Left forelimb (tissue), 1 donor: ENCODE measurements around the gene AHSP.
A peak's percentile ranks its signal among the peaks of the same experiment; 100 is the strongest.
"Not testable (repeated sequence)": the region's sequence is repeated elsewhere in the genome, so short reads cannot be mapped to it uniquely, and the experiment has no call there.

Source experiments
- DNase-seq: peaks from one replicate; pipeline ENCODE4 v3.0.0-alpha.2; 2018; ENCODE audit warnings: low spot score

The AHSP gene

DNA sequence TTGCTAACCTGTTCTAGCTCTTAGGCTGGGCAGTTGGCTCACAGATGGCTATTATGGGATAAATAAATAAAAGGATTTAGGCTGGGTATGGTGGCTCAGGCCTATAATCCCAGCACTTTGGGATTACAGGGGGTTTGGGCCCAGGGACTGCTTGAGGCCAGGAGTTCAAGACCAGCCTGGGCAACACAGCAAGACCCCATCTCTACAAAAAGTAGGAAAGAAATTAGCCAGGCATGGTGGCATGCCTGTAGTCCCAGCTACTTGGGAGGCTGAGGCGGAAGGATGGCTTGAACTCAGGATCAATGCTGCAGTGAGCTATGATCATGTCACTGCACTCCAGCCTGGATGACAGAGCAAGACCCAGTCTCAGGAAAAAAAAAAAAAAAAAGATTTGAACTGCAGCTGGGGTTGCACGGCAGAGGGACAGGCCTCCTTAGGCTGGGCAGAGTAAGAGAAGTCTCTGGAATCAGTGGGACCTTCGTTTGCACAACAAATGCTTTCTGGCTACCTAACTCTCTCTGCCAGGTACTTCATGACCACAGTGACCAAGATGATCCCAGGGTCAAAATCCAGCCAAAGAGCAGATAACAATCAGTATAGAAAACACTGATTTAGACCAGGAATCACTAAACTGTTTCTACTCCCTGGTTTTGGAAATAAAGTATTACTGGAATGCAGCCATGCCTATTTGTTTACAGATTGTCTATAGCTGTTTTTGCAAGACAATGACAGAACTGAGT is 26.3 kb upstream of the AHSP start:
- DNase-seq: no peak

DNA sequence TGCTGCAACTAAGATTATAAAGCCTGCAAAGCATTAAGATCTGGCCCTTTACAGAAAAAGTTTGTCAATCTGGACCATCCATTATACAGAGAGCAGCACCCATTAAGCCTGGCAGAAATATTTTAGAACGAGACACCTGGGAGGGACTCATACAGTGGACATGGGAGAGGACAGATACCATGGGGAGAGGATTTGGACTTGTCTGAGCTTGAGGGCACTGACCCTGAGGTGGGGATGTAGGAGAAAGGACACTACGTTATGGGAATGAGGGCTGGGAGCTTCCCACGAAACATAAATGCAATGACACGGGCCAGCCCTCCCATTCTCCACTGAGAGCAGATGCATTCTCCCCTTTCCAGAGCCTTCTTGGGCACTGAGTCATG is 25.7 kb upstream of the AHSP start:
- no peak for DNase-seq

DNA sequence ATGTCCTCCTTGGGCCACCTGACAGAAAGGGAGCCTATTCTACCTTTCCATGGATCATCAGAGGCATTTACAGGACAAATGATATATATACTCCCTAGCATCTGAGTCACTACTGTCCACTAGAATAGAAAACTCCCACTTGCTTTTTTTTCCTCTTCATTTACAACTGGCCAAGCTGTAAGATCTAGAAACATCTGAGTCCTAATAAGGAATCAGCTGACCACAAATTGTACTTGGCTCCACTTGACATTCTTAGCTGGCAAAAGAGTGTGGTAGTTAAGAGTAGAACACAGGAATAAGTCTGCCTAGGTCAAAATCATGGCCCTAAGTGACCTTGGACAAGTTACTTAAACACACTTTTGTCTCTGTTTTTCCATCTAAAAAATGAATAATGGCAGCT is 24.7 kb upstream of the AHSP start:
- DNase-seq: no peak

DNA sequence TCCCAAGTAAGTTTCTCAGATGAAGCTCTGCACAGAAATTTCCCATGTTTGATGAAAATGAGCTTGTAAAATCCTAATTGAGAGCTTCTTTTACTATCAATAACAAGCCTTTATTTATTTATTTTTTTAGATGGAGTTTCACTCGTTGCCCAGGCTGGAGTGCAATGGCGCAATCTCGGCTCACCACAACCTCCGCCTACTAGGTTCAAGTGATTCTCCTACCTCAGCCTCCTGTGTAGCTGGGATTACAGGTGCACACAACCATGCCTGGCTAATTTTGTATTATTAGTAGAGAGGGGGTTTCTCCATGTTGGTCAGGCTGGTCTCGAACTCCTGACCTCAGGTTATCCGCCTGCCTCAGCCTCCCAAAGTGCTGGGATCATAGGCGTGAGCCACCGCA is 24.1 kb upstream of the AHSP start:
- not testable (repeated sequence) for DNase-seq

DNA sequence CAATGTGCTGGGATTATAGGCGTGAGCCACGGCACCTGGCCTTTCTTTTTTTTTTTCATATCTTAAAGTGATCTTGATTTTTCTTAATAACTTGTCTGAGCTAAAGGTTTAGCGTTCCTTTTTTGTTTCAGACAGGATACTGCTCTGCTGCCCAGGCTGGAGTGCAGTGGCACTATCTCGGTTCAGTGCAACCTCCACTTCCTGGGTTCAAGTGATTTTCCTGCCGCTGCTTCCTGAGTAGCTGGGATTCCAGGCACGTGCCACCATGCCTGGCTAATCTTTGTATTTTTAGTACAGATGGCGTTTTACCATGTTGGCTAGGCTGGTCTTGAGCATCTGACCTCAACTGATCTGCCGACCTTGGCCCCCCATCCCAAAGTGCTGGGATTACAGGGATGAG is 23.5 kb upstream of the AHSP start:
- no peak for DNase-seq

DNA sequence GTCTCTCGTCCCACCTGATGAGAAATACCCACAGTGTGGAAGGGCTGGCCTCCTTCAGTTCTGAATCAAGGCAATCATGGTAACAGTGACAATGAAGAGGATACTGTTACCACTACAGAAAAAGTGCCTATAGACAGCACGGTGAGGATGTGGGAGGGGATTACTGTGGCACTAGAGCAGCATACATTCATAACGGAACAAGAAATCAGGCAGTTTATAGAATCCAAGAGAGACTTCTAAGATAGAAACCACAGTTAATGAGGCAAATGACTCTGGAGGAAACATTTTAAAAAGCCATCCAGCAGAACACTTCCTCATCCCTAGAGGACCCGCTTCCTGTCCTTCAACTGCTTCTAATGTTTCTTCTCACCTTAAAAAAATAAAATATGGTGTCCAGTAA is 22.2 kb upstream of the AHSP start:
- no peak for DNase-seq

DNA sequence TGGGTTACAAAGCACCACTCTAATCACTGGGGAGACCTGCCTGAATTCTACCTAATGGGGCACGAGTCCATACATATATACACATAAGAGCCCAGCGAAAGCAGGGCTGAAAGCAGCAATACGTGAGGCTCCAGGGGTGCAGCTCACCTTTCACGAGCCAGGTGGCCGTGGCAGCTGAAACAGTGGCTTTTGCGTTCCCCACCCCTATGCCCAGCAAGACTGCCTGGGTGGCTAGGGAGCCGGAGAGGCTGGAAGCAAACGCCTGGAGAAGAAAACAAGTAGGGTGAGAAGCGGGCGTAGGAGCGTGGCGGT is 20.1 kb upstream of the AHSP start:
- no peak for DNase-seq

DNA sequence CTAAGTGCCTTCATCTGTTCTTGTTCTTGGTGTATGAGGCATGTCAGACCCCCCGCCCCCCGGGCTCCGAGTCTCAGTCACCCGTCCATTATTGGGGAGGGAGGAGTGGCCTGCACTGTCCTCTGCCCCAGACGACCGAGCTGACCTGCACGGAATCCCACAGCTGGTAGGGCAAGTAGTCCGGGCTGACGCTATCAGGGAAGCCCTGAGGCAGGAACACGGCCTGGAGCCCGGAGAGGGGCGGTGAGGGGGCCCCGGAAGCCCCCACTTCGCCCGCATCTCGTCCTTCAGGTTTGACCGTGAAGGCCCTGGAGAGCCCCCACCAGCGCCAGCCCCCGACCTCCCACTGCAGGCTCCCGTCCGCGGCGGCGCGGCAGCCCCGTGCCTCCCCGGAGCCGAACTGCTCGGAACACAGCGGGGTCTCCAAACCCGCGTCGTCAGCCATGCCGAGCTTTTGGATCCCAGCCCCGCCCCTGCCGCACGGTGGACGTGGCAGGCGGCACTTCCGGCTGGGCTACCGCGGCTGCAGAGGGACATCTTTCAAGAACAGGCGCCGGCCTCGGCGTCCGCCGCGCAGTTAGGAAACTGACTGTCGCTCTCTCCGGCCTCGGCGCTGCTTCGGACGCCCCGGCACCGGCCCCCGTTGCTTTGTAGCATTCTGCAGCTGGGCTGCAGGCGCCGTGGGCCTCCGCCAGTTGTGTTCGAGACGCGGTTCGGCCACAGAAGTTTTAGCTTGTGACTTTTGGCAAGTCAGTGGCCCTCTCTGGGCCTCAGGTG is 19.6 kb upstream of the AHSP start, which contains the start of gene RUSF1:
Gene RUSF1 (minus strand): TSS at position 463 of the 777 bp plus-strand sequence. CDS start 18 bp downstream, at position 445.
- peak; percentile 97 for DNase-seq

DNA sequence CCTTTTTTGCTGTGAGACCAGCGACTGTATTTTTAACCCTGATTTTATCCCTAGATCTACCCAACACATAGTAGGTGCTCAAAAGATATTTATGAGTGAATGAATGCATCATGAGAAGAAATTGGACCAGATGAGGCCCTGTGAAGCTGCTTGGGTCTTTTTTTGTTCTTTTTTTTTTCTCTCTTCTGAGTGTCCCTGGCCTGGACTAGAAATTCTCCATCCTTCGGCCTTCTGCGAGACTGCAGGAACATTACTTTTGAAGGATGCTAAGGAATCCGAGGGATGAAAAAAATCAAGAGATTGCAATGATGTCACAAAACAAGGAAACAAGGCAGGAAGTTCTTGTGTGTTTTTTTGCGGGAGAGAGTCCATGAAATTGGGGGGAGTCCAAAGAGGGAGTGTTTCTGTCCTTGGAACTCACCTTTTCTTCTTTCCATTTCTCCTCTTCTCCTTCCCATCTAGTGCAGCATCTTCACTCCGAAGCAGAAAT is 18.9 kb upstream of the AHSP start:
- no peak for DNase-seq

DNA sequence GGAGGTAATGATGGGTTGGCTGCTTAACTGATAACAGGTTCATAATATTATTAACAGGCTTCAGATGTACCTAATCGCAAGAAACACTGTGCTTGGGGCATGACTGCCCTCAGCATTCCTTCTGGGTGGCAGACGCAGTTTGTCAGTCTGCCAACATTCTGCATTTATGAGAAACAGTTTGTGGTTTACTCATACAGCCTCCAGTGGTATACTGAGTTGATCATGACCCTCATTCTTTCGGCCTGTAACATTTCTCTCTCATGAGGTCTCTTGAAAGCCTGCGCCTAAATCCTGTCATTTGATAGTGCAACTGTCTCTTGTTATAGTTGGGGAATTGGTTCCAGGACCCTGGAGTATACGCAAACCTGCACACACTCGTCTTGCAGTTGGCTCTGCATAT is 14.6 kb upstream of the AHSP start:
- no peak for DNase-seq

DNA sequence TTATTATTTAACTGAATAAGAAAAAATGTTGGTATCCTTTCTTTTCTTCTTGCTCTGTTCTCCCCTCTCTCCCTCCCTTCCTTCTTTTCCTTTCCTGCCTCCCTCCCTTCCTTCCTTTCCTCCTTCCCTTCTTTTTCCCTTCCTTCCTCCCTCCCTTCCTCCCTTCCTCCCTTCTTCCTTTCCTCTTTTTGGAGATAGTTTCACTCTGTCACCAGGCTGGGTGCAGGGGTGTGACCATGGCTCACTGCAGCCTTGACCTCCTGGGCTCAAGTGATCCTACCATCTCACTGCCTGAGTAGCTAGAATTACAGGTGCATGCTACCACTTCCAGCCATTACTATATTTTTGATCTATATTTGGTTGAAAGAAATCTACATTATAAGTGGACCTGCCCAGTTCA is 13.8 kb upstream of the AHSP start:
- no peak for DNase-seq

DNA sequence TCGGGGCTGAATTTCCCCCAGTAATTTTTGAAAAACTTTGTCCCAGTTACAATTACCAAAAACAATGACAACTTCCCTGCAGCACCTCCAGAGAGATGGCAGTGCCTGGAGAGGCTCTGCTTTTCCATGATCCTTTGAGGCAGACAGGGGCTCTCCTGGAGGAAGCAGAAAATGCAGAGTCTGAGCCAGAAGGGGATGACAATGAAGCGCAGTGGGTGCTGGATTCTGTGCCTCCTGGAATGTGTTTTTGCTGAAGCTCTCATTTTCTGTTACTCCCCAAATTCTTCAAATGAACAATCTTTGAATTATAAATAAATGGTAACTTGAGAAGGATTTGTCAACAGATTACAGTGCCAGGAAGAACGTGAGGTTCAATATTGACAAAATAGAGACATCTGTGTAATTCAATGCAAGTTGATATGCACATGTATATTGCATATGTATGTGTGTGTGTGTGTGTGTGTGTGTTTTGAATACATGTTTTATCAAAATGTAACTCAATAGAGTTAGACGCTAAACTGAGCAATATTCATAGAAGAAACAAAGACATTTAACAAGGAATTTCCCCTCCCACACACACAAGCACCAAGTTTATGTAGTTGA is 9.8 kb upstream of the AHSP start:
- no peak for DNase-seq

DNA sequence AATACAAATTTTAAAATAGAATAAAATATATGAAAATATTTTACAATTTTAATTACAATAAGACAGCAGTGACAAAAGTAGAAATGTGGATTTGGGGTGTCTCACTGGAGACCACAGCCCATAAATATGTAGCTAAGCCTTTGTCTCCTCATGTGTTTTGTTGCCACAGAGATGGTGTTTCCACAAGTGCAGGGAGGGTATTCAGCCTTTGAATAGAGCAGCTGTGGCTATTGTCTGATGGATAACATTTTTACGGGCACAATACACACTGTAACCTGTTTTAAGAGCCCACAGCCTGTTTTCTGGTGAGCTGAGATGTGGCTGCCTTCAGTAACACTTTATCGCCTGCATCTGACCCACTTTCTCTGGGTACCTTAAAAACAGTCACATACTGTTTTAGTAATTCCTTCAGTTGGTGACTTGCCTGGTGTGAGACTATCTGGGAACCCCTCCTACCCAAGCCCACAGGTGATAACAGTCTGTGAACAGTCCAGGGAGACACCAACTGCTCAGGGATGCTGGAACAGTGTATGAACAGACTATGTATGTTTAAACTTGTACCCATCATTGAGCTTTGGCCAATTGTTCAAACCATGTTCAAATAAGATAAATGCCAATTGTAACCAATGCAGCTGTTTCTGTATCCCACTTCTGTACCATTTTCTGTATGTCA is 7.8 kb upstream of the AHSP start:
- DNase-seq: no peak

DNA sequence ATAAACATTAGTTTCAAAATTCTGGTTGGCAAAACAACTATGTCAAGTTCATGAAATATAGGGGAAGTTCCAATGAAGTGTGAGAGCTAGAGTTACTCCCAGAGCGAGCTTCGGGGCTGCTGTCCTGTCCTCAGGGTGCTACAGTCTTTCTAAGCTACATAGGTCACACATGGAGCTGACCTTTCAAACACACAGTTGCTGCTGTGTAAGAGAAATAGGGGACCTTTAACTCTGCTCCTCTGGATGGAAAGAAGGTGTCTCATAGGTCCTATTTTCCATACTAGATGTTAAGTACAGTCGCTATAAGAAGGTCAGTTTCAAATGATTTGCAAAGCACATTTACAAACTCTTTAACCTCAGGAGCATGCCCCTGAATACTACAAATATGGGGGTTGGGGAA is 6.3 kb upstream of the AHSP start:
- no peak for DNase-seq

DNA sequence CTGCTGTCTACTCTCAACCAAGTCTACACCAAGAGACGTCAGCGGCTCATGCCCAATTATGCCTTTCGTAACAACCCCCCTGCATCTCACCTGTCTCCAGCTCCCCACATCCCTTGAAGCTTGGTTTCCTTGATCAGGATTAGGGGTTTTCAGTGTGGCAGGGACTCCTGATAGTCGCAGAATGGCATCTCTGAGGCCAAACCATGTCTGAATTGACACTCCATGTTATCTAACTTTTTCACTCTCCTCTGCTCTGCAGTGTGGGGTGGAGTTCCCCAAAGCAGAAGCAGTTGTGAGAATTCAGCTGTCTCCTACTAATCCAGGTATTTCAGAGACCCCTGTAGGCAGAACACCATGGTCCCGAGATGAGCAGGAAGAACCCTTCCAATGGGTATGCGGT is 5.6 kb upstream of the AHSP start:
- no peak for DNase-seq

DNA sequence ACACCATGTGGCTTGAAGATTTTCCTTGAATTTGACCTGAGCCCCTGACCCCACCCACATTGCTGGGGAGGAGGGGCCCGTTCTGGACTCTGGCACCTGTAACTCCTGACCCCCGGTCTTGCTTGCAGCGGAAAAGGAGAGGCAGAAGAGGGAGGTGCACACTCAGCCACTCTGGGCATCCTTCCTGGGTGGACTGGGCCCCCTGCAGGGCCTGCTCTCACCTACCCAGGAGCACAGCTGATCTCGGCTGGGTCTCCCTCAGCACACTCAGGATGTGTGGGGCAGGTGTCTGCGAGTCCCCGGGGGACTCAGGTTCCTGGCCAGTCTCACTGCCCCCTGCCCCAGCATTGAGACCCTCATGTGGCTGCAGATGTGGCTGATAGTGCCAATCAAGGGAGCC is 3.9 kb upstream of the AHSP start:
- DNase-seq: not testable (repeated sequence)

DNA sequence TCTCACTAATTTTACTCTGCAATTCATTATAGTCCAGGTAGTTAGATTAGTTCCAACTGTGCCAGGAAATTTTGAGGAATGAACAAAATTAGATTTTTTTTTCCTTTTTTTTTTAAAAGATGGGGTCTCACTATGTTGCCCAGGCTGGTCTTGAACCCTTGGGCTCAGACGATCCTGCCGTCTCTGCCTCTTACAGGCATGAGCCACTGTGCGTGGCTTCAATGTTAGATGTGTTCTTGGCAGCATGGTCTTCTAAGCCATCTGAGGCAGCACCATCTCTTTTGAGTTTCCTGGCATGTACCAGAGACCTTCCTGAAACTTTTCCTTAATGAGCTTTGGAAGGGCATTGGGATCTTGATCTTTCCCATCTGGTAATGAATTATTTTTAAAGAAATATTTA is 2.6 kb upstream of the AHSP start:
- no peak for DNase-seq

DNA sequence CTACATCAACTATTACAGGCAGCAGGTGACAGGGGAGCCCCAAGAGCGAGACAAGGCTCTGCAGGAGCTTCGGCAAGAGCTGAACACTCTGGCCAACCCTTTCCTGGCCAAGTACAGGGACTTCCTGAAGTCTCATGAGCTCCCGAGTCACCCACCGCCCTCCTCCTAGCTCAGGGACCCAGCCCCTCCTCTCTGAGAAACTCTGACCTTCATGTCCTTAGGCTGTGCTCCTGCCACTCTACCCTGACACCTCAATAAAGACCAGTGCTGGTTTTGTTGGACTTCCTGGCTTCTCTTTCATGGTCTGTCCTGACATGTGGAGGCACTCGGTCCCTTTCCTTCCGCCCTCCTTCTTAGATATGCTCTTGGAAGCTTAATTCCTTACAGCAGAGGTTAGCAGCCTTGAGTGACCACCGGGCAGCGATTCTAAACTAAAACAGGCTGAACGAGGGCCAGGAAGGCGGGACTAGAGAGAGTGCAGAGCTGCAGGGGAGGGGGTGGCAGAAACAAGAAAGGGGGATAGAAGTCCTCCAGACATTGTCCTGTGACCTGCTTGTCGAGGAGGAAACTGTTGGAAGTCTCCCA is 915 bp downstream of the AHSP start:
- DNase-seq: no peak

DNA sequence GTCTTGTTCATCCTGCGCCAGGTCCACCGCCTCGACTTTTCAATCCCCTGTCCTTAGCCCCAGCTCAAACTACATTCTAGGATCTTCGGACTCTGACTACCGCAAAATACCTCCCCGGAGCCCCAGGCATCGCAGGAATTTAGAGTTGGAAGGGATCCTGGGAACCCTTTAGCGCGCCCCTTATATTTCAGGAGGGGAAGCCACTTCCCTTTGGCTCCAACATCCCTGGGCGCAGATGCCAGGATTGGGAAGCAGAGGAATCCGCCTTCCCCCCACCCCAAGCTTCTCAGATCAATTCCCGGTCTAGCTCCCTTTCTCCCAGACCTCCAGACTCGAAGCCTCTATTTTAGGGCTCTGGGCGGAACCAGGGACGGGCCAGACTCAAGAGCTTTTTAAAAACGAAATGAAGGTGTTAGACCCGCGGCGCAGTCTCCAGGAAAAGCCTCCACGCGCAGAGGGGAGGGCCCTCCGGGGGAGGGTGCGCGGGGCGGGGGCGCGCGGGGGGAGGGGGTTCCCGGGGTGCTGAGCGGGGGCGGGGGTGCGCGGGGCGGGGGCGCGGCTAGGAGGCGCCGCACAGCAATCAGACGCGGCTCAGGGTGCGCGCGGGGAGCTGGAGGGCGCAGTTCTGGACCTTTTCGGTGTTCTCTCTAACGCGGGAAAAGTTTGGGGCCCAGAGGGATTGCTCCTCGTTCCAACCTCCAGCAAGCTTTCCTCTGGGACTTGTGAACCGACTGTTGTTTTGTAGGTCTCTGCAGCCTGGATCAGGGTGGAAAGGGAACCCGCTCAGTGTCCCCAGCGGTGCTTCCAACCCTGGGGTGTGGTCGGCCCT is 1.6 kb downstream of the AHSP start:
- DNase-seq: no peak

DNA sequence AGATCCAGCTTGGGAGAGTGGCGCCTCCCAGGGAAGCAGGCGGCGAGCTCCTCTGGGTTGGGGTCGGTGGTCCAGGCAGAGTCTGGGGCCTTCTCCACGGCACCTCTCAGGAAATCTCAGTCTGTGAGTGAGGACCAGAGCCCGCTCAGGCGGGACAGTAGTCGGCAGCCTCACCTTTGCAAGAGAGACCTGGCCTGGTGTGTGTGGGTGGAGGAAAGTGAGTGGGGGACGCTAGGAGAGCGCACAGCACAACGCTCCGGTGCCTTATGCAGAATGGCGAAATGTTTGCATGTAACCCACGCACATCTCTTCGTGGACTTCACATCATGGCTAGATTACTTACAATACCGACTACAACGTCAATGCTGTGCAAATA is 2.2 kb downstream of the AHSP start:
- DNase-seq: no peak

DNA sequence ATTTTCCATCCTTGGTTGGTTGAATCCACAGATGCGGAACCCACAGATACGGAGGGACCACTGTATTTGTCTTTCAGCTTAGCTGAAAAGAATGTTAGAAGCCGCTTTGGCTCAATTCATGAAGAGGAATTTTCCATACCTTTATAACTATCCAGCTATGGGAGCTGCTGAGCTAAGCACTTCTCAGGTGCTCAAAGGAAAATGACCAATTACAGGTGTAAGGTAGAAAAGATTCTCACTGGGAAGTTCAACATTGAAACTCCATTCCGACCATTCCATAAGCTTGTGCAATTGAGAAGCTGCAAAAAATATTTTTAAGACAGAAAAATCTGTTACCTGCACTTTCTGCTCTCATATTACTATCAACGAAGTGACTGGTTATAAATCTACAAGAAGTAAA is 2.7 kb downstream of the AHSP start:
- DNase-seq: no peak

DNA sequence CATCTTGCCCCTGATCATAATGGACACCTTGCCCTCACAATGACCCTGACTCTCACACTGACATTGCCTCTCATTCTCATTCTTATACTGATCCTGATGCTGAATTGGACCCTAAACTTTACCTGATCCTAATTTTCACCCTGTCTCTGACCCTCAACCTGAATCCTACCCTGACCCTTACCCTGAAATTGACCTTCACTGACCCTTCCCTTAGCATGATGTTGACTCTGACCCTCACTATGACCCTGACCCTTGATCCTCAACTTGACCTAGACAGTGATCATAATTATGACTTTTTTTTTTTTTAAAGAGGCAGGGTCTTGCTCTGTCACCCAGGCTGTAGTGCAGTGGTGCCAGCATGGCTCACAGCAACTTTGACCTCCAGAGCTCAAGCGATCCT is 3.4 kb downstream of the AHSP start:
- DNase-seq: no peak
